HepG2 (cell line): ENCODE data around the gene BAZ1A. TPM values are rescaled to one million over a fixed set of nuclear protein-coding genes. Genes with fewer than 3 reads are reported as not detected.
A peak's percentile ranks its signal among the peaks of the same experiment; 100 is the strongest.

Source experiments
- CHD2 ChIP-seq: IDR thresholded peaks from 2 replicates; pipeline ENCODE4 v1.6.1; 2011; ENCODE audit warnings: low read depth, low read length, improper control_type of control experiment
- FOSL1 ChIP-seq: sonication (generic); formaldehyde crosslinking; IDR thresholded peaks from 2 replicates; pipeline ENCODE4 v1.9.0; 2021; ENCODE audit warnings: missing genetic modification reagents, borderline replicate concordance
- KAT2B ChIP-seq: fragments of 150-350 bp; IDR thresholded peaks from 2 replicates; pipeline ENCODE4 v1.6.1; 2014; ENCODE audit warnings: low read depth, low read length, borderline replicate concordance
- NCOA2 ChIP-seq: sonication (generic); formaldehyde crosslinking; IDR thresholded peaks from 2 replicates; pipeline ENCODE4 v1.8.0; 2022; ENCODE audit warnings: inconsistent platforms
- ONECUT2 ChIP-seq: sonication (generic); formaldehyde crosslinking; IDR thresholded peaks from 2 replicates; pipeline ENCODE4 v1.4.0; 2020; ENCODE audit warnings: missing genetic modification reagents
- SALL2 ChIP-seq: sonication (generic); formaldehyde crosslinking; IDR thresholded peaks from 2 replicates; pipeline ENCODE4 v1.8.1; 2023; ENCODE audit warnings: mild to moderate bottlenecking, missing genetic modification reagents, inconsistent platforms
- SAP130 ChIP-seq: IDR thresholded peaks from 2 replicates; pipeline ENCODE4 v1.6.1; 2016; ENCODE audit warnings: low read depth
- U2AF2 ChIP-seq: fragments of 200-400 bp; formaldehyde crosslinking; IDR thresholded peaks from 2 replicates; pipeline ENCODE4 v1.6.1; 2017; ENCODE audit warnings: low read depth, mild to moderate bottlenecking, low read length
- ZKSCAN8 ChIP-seq: IDR thresholded peaks from 2 replicates; pipeline ENCODE4 v1.6.1; 2016; ENCODE audit warnings: borderline replicate concordance, missing genetic modification reagents, missing compliant biosample characterization
- ZNF431 ChIP-seq: sonication (generic); formaldehyde crosslinking; IDR thresholded peaks from 2 replicates; pipeline ENCODE4 v1.9.0; 2022; ENCODE audit warnings: missing genetic modification reagents, low read depth, mild to moderate bottlenecking, borderline replicate concordance
- ZNF75D ChIP-seq: sonication (generic); formaldehyde crosslinking; IDR thresholded peaks from 2 replicates; pipeline ENCODE4 v1.8.1; 2023; ENCODE audit warnings: missing genetic modification reagents, mild to moderate bottlenecking, borderline replicate concordance
- polyA plus RNA-seq, 8 experiments: library from polyadenylated mRNA; depleted of rRNA in 3 of 8; stranded (reverse) in 7 of 8; unstranded in 1 of 8; fragments of >200 nt; fragmentation: Illumina TruSeq in 4 of 8; extraction: Trizol in 4 of 8; gene quantifications; 2 replicates each; pipeline versions ENCODE4 v1.2.1 to v1.2.3, GENCODE V29; 2011 to 2016; ENCODE audit warnings: low read depth in 4 of 8, missing spikeins in 1 of 8, mixed read lengths in 1 of 8; ENCODE audit not compliant: insufficient read depth in 1 of 8
- total RNA-seq, 5 experiments: library from RNA; depleted of rRNA; stranded (reverse); fragments of >200 nt; fragmentation: Illumina TruSeq; extraction: Trizol; gene quantifications; 2 replicates each; pipeline ENCODE4 v1.2.3, GENCODE V29; 2016; ENCODE audit warnings: low read depth in 1 of 5
- TF ChIP-seq, protein P1 (sequence below): IDR thresholded peaks from 2 replicates; pipeline ENCODE4 v1.6.1; 2016; ENCODE audit warnings: low read depth, missing genetic modification reagents, missing compliant biosample characterization
- TF ChIP-seq, protein P2 (sequence below): sonication (generic); formaldehyde crosslinking; IDR thresholded peaks from 2 replicates; pipeline ENCODE4 v1.4.0; 2020; ENCODE audit warnings: missing genetic modification reagents, borderline replicate concordance
- TF ChIP-seq, protein P3 (sequence below): sonication (generic); formaldehyde crosslinking; IDR thresholded peaks from 2 replicates; pipeline ENCODE4 v1.4.0; 2020; ENCODE audit warnings: missing genetic modification reagents, mild to moderate bottlenecking, borderline replicate concordance
- TF ChIP-seq, protein P4 (sequence below): sonication (generic); formaldehyde crosslinking; IDR thresholded peaks from 2 replicates; pipeline ENCODE4 v1.5.0; 2020; ENCODE audit warnings: missing genetic modification reagents, mild to moderate bottlenecking, borderline replicate concordance

BAZ1A gene
- total and polyA plus RNA-seq, 2 of the 13 experiments (the other 11 are each of a cell fraction or from before 2014, with no cell fraction given) = 20.9 to 56.8 TPM

DNA sequence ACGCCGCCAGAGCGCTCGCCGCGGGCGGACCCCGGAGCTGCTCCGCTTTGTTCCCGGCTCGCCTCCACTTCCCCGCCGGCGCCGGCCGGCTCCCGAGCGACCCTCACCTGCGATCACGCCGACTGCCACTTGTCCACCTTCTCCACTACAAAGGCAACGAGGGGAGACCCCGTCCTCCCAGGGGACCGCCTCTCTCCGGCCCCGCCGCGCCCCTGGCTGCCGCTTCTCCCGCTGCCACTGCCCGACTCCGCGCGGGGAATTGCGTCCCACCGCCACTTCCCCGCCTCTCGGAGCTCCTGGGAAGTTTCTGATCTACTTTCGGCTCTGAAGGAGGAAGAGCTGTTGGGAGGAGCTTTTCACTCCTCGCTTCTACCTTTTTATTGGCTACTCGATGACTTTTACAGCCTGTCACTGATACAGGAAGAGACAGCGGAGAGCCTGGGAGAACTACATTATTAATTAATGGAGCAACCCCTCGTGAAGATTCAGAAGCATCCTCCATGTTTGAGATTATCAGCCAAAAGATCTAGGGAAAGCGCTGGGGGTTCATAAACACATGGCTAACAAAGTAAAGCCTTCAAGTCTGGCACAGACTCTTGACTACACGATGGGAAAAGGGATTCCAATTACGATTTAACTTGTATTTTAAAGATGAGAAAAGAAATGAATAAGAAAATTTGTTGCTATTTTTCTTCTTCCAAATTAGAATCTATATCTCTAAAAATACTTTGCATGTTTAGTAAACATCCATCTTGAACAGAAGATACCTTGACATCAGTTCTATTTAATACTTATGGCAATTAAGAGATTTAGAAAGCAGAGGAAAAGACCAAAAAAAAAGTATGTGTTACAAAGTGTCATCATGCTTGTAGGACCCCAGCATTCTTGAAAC, at the start of gene BAZ1A (continued):
- peak; percentile 48; the same call in 1 of the 2 replicates for TF ChIP-seq FOSL1
- 0 out of 2 replicates have a peak, but pooled peaks have one; percentile 43 for TF ChIP-seq CHD2
- peak; percentile 93 for TF ChIP-seq SAP130
- TF ChIP-seq ZKSCAN8 (CRISPR knock-in tag) = peak; percentile 77; the same call in 1 of the 2 replicates
- TF ChIP-seq NCOA2 (CRISPR knock-in tag) = peak; percentile 78
- peak; percentile 56; the same call in 1 of the 2 replicates for TF ChIP-seq SALL2
- TF ChIP-seq, protein P1, sequence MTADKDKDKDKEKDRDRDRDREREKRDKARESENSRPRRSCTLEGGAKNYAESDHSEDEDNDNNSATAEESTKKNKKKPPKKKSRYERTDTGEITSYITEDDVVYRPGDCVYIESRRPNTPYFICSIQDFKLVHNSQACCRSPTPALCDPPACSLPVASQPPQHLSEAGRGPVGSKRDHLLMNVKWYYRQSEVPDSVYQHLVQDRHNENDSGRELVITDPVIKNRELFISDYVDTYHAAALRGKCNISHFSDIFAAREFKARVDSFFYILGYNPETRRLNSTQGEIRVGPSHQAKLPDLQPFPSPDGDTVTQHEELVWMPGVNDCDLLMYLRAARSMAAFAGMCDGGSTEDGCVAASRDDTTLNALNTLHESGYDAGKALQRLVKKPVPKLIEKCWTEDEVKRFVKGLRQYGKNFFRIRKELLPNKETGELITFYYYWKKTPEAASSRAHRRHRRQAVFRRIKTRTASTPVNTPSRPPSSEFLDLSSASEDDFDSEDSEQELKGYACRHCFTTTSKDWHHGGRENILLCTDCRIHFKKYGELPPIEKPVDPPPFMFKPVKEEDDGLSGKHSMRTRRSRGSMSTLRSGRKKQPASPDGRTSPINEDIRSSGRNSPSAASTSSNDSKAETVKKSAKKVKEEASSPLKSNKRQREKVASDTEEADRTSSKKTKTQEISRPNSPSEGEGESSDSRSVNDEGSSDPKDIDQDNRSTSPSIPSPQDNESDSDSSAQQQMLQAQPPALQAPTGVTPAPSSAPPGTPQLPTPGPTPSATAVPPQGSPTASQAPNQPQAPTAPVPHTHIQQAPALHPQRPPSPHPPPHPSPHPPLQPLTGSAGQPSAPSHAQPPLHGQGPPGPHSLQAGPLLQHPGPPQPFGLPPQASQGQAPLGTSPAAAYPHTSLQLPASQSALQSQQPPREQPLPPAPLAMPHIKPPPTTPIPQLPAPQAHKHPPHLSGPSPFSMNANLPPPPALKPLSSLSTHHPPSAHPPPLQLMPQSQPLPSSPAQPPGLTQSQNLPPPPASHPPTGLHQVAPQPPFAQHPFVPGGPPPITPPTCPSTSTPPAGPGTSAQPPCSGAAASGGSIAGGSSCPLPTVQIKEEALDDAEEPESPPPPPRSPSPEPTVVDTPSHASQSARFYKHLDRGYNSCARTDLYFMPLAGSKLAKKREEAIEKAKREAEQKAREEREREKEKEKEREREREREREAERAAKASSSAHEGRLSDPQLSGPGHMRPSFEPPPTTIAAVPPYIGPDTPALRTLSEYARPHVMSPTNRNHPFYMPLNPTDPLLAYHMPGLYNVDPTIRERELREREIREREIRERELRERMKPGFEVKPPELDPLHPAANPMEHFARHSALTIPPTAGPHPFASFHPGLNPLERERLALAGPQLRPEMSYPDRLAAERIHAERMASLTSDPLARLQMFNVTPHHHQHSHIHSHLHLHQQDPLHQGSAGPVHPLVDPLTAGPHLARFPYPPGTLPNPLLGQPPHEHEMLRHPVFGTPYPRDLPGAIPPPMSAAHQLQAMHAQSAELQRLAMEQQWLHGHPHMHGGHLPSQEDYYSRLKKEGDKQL (CRISPR knock-in tag) = no peak
- TF ChIP-seq, protein P2, sequence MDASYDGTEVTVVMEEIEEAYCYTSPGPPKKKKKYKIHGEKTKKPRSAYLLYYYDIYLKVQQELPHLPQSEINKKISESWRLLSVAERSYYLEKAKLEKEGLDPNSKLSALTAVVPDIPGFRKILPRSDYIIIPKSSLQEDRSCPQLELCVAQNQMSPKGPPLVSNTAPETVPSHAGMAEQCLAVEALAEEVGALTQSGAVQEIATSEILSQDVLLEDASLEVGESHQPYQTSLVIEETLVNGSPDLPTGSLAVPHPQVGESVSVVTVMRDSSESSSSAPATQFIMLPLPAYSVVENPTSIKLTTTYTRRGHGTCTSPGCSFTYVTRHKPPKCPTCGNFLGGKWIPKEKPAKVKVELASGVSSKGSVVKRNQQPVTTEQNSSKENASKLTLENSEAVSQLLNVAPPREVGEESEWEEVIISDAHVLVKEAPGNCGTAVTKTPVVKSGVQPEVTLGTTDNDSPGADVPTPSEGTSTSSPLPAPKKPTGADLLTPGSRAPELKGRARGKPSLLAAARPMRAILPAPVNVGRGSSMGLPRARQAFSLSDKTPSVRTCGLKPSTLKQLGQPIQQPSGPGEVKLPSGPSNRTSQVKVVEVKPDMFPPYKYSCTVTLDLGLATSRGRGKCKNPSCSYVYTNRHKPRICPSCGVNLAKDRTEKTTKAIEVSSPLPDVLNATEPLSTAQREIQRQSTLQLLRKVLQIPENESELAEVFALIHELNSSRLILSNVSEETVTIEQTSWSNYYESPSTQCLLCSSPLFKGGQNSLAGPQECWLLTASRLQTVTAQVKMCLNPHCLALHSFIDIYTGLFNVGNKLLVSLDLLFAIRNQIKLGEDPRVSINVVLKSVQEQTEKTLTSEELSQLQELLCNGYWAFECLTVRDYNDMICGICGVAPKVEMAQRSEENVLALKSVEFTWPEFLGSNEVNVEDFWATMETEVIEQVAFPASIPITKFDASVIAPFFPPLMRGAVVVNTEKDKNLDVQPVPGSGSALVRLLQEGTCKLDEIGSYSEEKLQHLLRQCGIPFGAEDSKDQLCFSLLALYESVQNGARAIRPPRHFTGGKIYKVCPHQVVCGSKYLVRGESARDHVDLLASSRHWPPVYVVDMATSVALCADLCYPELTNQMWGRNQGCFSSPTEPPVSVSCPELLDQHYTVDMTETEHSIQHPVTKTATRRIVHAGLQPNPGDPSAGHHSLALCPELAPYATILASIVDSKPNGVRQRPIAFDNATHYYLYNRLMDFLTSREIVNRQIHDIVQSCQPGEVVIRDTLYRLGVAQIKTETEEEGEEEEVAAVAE (CRISPR knock-in tag) = peak; percentile 90
- TF ChIP-seq, protein P3, sequence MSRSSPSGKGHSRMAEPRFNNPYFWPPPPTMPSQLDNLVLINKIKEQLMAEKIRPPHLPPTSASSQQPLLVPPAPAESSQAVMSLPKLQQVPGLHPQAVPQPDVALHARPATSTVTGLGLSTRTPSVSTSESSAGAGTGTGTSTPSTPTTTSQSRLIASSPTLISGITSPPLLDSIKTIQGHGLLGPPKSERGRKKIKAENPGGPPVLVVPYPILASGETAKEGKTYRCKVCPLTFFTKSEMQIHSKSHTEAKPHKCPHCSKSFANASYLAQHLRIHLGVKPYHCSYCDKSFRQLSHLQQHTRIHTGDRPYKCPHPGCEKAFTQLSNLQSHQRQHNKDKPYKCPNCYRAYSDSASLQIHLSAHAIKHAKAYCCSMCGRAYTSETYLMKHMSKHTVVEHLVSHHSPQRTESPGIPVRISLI (CRISPR knock-in tag) = no peak
- no peak for TF ChIP-seq U2AF2
- 0 out of 2 replicates have a peak, but pooled peaks have one; percentile 76 for TF ChIP-seq ZNF75D (CRISPR knock-in tag)
- no peak for TF ChIP-seq KAT2B
- TF ChIP-seq, protein P4, sequence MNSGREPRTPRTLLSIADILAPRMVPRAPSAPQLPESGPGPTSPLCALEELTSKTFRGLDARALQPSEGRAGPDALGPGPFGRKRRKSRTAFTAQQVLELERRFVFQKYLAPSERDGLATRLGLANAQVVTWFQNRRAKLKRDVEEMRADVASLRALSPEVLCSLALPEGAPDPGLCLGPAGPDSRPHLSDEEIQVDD (CRISPR knock-in tag) = 0 out of 2 replicates have a peak, but pooled peaks have one; percentile 63
- TF ChIP-seq ZNF431 (CRISPR knock-in tag) = peak; percentile 89; the same call in 1 of the 2 replicates
- peak; percentile 47; the same call in 1 of the 2 replicates for TF ChIP-seq ONECUT2 (CRISPR knock-in tag)
